ENCODE measurements around the gene FADD. TPM values are rescaled to one million over a fixed set of nuclear protein-coding genes. Genes with fewer than 3 reads are reported as not detected.

The FADD gene
- total and polyA plus RNA-seq, 7 experiments from 2014 or later: 9.6 to 40.9 (median 27.2) TPM

GRCh38 chr11:70159627-70160570, 43.2 kb upstream of the FADD start:
- Histone ChIP-seq H3K9me3 (ENCODE audit: control insufficient read depth in 2 of 3, low read length in 3 of 3) (no peaks in the 10 kb centered on the region), H3K4me3 (ENCODE audit: low read length) (no peak overlapping the region), H3K27me3 (ENCODE audit: control insufficient read depth in 2 of 2, insufficient read depth in 2 of 2, low read length in 2 of 2) (no peaks in the 10 kb centered on the region), H3K27ac (ENCODE audit: low read depth, low read length) (no peak overlapping the region), H3K36me3 (ENCODE audit: control insufficient read depth in 2 of 3, insufficient read depth in 3 of 3, low read length in 3 of 3) (no peaks in the 10 kb centered on the region), H3K4me1 (ENCODE audit: control insufficient read depth in 2 of 2, insufficient read depth in 2 of 2, low read length in 2 of 2) (no peaks in the 10 kb centered on the region)
- peaks cover 0 to 2% (median 0%) of the 10 kb centered on the region in 11 donors for H3K9me3 Mint-ChIP-seq
- no peaks in the 10 kb centered on the region for H3K4me1 Mint-ChIP-seq
- no peaks in the 10 kb centered on the region for H3K36me3 Mint-ChIP-seq
- no peak for ATAC-seq
- intact Hi-C loops (cut with micrococcal nuclease): no loop called here
- no peak for DNase-seq
- CTCF ChIA-PET: interaction anchor here (0.6 kb wide), 1 partner anchor 489 kb away, joined by 3 read pairs; no protein-coding TSS in a partner anchor
- H3K27me3 Mint-ChIP-seq: peaks cover 0 to 3% (median 0%) of the 10 kb centered on the region in 5 donors
- no peak overlapping the region for H3K27ac Mint-ChIP-seq
- H3K4me3 Mint-ChIP-seq: no peak overlapping the region
- POLR2A ChIA-PET: no interaction called here

GRCh38 chr11:70161043-70161625, 42.0 kb upstream of the FADD start:
- ChIA-PET CTCF (interaction anchor here (0.6 kb wide), 1 partner anchor 40 kb away, joined by 3 read pairs; no protein-coding TSS in a partner anchor), POLR2A (no interaction called here)
- no peak overlapping the region for H3K27ac ChIP-seq (ENCODE audit: low read depth, low read length)
- no peak for DNase-seq
- intact Hi-C loops (cut with micrococcal nuclease): no loop called here
- no peaks in the 10 kb centered on the region for H3K27me3 ChIP-seq (ENCODE audit: control insufficient read depth in 2 of 2, insufficient read depth in 2 of 2, low read length in 2 of 2)
- no peak overlapping the region for H3K4me3 ChIP-seq (ENCODE audit: low read length)
- Mint-ChIP-seq H3K27me3 (peaks cover 0 to 3% (median 0%) of the 10 kb centered on the region in 5 donors), H3K4me3 (no peak overlapping the region), H3K27ac (no peak overlapping the region), H3K36me3 (no peaks in the 10 kb centered on the region), H3K9me3 (peaks cover 0 to 2% (median 0%) of the 10 kb centered on the region in 11 donors), H3K4me1 (no peaks in the 10 kb centered on the region)
- no peaks in the 10 kb centered on the region for H3K36me3 ChIP-seq (ENCODE audit: control insufficient read depth in 2 of 3, insufficient read depth in 3 of 3, low read length in 3 of 3)
- ATAC-seq: no peak
- H3K9me3 ChIP-seq (ENCODE audit: control insufficient read depth in 2 of 3, low read length in 3 of 3): no peaks in the 10 kb centered on the region
- no peaks in the 10 kb centered on the region for H3K4me1 ChIP-seq (ENCODE audit: control insufficient read depth in 2 of 2, insufficient read depth in 2 of 2, low read length in 2 of 2)

- peaks cover 0 to 10% (median 6%) of the 10 kb centered on the region in 5 donors for H3K27me3 Mint-ChIP-seq
- Histone ChIP-seq H3K9me3 (ENCODE audit: control insufficient read depth in 2 of 3, low read length in 3 of 3) (no peaks in the 10 kb centered on the region), H3K4me1 (ENCODE audit: control insufficient read depth in 2 of 2, insufficient read depth in 2 of 2, low read length in 2 of 2) (no peaks in the 10 kb centered on the region), H3K27me3 (ENCODE audit: control insufficient read depth in 2 of 2, insufficient read depth in 2 of 2, low read length in 2 of 2) (no peaks in the 10 kb centered on the region), H3K4me3 (ENCODE audit: low read length) (no peak overlapping the region), H3K36me3 (ENCODE audit: control insufficient read depth in 2 of 3, insufficient read depth in 3 of 3, low read length in 3 of 3) (no peaks in the 10 kb centered on the region), H3K27ac (ENCODE audit: low read depth, low read length) (no peak overlapping the region)
- H3K27ac Mint-ChIP-seq: no peak overlapping the region
- POLR2A ChIA-PET: no interaction called here
- ATAC-seq: no peak
- no peaks in the 10 kb centered on the region for H3K36me3 Mint-ChIP-seq
- H3K9me3 Mint-ChIP-seq: no peaks in the 10 kb centered on the region
- H3K4me1 Mint-ChIP-seq: no peaks in the 10 kb centered on the region
- peak overlapping the region in 1 of 10 donors; percentile 30 for H3K4me3 Mint-ChIP-seq
- CTCF ChIA-PET: no interaction called here
- no peak for DNase-seq
- intact Hi-C loops (cut with micrococcal nuclease): no loop called here
These were observed 38.4 kb upstream of the FADD start for GRCh38 chr11:70164705-70165104.

GRCh38 chr11:70167120-70167519, 36.0 kb upstream of the FADD start:
- ATAC-seq: no peak
- Histone ChIP-seq H3K4me3 (ENCODE audit: low read length) (no peak overlapping the region), H3K4me1 (ENCODE audit: control insufficient read depth in 2 of 2, insufficient read depth in 2 of 2, low read length in 2 of 2) (no peaks in the 10 kb centered on the region), H3K36me3 (ENCODE audit: control insufficient read depth in 2 of 3, insufficient read depth in 3 of 3, low read length in 3 of 3) (no peaks in the 10 kb centered on the region), H3K27ac (ENCODE audit: low read depth, low read length) (no peak overlapping the region), H3K9me3 (ENCODE audit: control insufficient read depth in 2 of 3, low read length in 3 of 3) (no peaks in the 10 kb centered on the region), H3K27me3 (ENCODE audit: control insufficient read depth in 2 of 2, insufficient read depth in 2 of 2, low read length in 2 of 2) (no peaks in the 10 kb centered on the region)
- Mint-ChIP-seq H3K4me3 (no peak overlapping the region), H3K36me3 (no peaks in the 10 kb centered on the region), H3K27me3 (peaks cover 0 to 10% (median 6%) of the 10 kb centered on the region in 5 donors), H3K27ac (no peak overlapping the region), H3K4me1 (no peaks in the 10 kb centered on the region), H3K9me3 (no peaks in the 10 kb centered on the region)
- ChIA-PET POLR2A (no interaction called here), CTCF (no interaction called here)
- DNase-seq: no peak
- intact Hi-C loops (cut with micrococcal nuclease): no loop called here

- CTCF ChIA-PET: no interaction called here
- no peaks in the 10 kb centered on the region for H3K36me3 ChIP-seq (ENCODE audit: control insufficient read depth in 2 of 3, insufficient read depth in 3 of 3, low read length in 3 of 3)
- H3K27me3 ChIP-seq (ENCODE audit: control insufficient read depth in 2 of 2, insufficient read depth in 2 of 2, low read length in 2 of 2): no peaks in the 10 kb centered on the region
- no peak overlapping the region for H3K4me3 ChIP-seq (ENCODE audit: low read length)
- no peak for ATAC-seq
- no peaks in the 10 kb centered on the region for H3K9me3 ChIP-seq (ENCODE audit: control insufficient read depth in 2 of 3, low read length in 3 of 3)
- Mint-ChIP-seq H3K36me3 (no peaks in the 10 kb centered on the region), H3K4me3 (no peak overlapping the region), H3K27me3 (peaks cover 0 to 10% (median 6%) of the 10 kb centered on the region in 5 donors), H3K4me1 (no peaks in the 10 kb centered on the region), H3K27ac (no peak overlapping the region), H3K9me3 (no peaks in the 10 kb centered on the region)
- no peak for DNase-seq
- POLR2A ChIA-PET: no interaction called here
- intact Hi-C loops (cut with micrococcal nuclease): no loop called here
- no peaks in the 10 kb centered on the region for H3K4me1 ChIP-seq (ENCODE audit: control insufficient read depth in 2 of 2, insufficient read depth in 2 of 2, low read length in 2 of 2)
- H3K27ac ChIP-seq (ENCODE audit: low read depth, low read length): no peak overlapping the region
These were observed 35.2 kb upstream of the FADD start for GRCh38 chr11:70167723-70168404.

GRCh38 chr11:70168405-70168754, 34.7 kb upstream of the FADD start:
- H3K4me3 Mint-ChIP-seq: no peak overlapping the region
- Histone ChIP-seq H3K9me3 (ENCODE audit: control insufficient read depth in 2 of 3, low read length in 3 of 3) (no peaks in the 10 kb centered on the region), H3K27ac (ENCODE audit: low read depth, low read length) (no peak overlapping the region), H3K4me3 (ENCODE audit: low read length) (no peak overlapping the region), H3K27me3 (ENCODE audit: control insufficient read depth in 2 of 2, insufficient read depth in 2 of 2, low read length in 2 of 2) (no peaks in the 10 kb centered on the region), H3K36me3 (ENCODE audit: control insufficient read depth in 2 of 3, insufficient read depth in 3 of 3, low read length in 3 of 3) (no peaks in the 10 kb centered on the region), H3K4me1 (ENCODE audit: control insufficient read depth in 2 of 2, insufficient read depth in 2 of 2, low read length in 2 of 2) (no peaks in the 10 kb centered on the region)
- peaks cover 0 to 10% (median 6%) of the 10 kb centered on the region in 5 donors for H3K27me3 Mint-ChIP-seq
- intact Hi-C loops (cut with micrococcal nuclease): no loop called here
- H3K27ac Mint-ChIP-seq: no peak overlapping the region
- H3K36me3 Mint-ChIP-seq: no peaks in the 10 kb centered on the region
- no peaks in the 10 kb centered on the region for H3K9me3 Mint-ChIP-seq
- H3K4me1 Mint-ChIP-seq: no peaks in the 10 kb centered on the region
- CTCF ChIA-PET: interaction anchor here (0.5 kb wide), 1 partner anchor 30 kb away, joined by 3 read pairs; no protein-coding TSS in a partner anchor
- no peak for ATAC-seq
- no peak for DNase-seq
- POLR2A ChIA-PET: no interaction called here

All from naive thymus-derived CD4-positive, alpha-beta T cell (primary cell).